Measurements from ENCODE around the gene ICE2.

DNA sequence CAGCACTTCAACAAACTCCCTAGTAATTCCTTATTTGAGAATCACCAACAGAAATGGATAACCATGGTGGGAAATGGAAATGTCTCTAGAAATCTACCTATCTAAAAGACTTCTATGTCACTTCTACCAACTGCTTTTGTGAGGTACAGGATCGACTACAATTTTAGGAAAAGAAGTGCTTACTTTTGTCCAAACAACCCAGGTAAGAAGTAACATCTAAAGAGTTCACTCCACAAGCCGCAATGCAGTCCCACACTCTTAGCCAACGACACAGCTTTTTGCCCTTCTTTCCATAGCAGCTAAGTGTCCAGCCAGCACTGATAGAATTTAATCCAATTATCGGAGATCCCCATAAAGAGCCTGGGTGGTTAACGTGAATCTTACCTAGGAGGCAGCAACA is 109.2 kb downstream of the ICE2 start:
- no peak for TF ChIP-seq CTCF (IDR thresholded peaks at IDR 0.05; ENCODE audit: low read depth, low read length, missing input control)
- no peak for TF ChIP-seq RXRA (IDR thresholded peaks at IDR 0.05)
- no peak for TF ChIP-seq HNF4G (IDR thresholded peaks at IDR 0.05)
- TF ChIP-seq FOXA1 (IDR thresholded peaks at IDR 0.05) = no peak
- TF ChIP-seq JUND (IDR thresholded peaks at IDR 0.05) = no peak
- TF ChIP-seq, protein P1, sequence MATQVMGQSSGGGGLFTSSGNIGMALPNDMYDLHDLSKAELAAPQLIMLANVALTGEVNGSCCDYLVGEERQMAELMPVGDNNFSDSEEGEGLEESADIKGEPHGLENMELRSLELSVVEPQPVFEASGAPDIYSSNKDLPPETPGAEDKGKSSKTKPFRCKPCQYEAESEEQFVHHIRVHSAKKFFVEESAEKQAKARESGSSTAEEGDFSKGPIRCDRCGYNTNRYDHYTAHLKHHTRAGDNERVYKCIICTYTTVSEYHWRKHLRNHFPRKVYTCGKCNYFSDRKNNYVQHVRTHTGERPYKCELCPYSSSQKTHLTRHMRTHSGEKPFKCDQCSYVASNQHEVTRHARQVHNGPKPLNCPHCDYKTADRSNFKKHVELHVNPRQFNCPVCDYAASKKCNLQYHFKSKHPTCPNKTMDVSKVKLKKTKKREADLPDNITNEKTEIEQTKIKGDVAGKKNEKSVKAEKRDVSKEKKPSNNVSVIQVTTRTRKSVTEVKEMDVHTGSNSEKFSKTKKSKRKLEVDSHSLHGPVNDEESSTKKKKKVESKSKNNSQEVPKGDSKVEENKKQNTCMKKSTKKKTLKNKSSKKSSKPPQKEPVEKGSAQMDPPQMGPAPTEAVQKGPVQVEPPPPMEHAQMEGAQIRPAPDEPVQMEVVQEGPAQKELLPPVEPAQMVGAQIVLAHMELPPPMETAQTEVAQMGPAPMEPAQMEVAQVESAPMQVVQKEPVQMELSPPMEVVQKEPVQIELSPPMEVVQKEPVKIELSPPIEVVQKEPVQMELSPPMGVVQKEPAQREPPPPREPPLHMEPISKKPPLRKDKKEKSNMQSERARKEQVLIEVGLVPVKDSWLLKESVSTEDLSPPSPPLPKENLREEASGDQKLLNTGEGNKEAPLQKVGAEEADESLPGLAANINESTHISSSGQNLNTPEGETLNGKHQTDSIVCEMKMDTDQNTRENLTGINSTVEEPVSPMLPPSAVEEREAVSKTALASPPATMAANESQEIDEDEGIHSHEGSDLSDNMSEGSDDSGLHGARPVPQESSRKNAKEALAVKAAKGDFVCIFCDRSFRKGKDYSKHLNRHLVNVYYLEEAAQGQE (IDR thresholded peaks at IDR 0.05) = no peak

Measured in liver (tissue), 3 donors.